Globus pallidus (tissue), 1 donor: Measurements from ENCODE around the gene NFAM1.
A peak's percentile ranks its signal among the peaks of the same experiment; 100 is the strongest.

Experiments
- DNase-seq: peaks from one replicate; pipeline ENCODE4 v3.0.0-alpha.2; 2015; ENCODE audit warnings: low spot score

Gene NFAM1

DNA sequence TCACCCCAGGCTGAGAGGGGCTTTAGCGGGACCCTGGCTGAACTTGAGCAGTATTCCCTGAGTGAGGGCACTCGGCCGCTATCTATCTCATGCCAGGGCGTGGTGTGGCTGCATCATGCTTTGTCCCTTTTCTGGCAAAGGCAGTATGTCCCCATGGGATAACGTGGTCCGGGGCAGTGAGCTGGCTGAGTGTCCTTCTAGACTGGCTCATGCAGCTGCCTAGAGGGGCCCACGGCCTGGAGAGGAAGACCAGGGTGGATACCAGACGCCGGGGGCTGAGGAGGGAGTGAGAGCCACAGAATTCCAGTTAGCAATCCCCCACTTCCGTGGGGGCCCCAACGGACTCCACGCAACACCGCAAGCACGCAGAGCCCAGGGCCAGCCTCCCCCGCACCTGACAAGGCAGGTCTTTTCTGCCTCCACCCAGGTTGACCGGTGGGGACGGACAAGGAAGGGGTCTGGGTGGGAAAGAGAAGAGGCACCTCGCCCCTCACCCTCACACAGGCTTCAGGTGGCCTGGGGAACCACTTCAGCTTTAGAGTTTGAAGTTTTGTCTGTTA lies 15.5 kb downstream of the NFAM1 start:
- DNase-seq: no peak

GRCh38 chr22:42414565-42415303 lies 17.5 kb downstream of the NFAM1 start:
- DNase-seq: no peak

GRCh38 chr22:42414021-42414420 lies 18.2 kb downstream of the NFAM1 start:
- DNase-seq: no peak

GRCh38 chr22:42412744-42413333 lies 19.4 kb downstream of the NFAM1 start:
- no peak for DNase-seq

GRCh38 chr22:42410708-42411107 lies 21.5 kb downstream of the NFAM1 start:
- no peak for DNase-seq

- no peak for DNase-seq
Measured at GRCh38 chr22:42408810-42409529, 23.2 kb downstream of the NFAM1 start.

DNA sequence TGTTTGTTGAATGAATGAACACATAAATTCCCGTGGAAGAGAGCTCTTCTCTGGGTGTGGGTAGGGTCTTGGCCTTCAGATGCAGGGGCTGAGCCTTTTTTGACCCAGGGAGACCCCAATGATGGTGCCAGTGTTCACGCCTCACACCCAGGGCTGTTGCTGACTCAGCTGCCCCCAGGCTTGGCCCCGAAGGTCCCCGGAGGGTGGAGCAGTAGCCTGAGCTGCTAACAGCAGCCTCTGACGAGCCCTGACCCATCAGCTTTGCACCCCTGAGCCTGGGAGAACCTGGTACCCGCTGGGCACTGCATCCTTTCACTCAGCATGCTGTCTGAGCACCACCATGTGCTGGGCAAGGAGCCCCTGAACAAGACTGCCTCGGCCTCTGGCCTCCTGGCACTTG lies 23.9 kb downstream of the NFAM1 start:
- no peak for DNase-seq

- no peak for DNase-seq
Measured at GRCh38 chr22:42404266-42404665, 27.9 kb downstream of the NFAM1 start.

DNA sequence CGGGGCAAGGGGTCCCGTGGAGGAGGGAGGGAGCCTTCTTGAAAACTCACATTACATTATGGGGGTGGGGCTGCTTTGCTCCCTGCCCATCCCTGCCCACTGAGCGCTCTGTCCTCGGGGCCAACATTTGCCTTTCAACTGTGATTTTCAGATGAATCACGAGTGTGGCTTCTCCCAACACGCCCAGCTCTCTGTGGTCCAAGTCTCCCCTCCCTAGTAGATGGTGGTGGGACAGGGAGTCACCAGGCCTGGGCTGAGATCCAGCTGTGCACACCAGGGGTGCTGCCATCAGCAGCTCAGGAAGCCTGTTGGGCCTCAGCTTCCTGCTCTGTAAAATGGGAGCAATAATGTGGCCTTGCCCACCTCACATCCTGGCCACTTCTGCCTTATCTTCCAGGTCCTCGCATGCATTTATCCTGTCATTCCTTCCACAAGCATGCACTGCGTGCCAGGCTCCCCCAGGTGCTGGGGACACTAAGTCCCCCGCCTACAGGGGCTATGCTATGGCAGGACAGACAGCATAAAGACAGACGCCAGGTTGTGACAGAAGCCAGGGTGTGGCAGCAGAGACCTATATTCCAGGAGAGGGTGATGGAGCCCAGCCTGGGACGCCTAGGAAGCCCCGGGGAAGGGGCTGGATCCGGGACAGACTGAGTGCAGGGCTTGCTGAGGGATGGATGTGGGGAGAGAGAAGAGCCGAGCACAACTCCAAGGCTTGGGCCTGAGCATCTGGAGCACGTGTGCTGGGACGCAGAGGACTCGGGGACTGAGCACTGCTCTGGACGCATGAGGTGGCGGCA lies 30.5 kb downstream of the NFAM1 start:
- no peak for DNase-seq

- DNase-seq: no peak
Measured at GRCh38 chr22:42400811-42401534, 31.2 kb downstream of the NFAM1 start.

DNA sequence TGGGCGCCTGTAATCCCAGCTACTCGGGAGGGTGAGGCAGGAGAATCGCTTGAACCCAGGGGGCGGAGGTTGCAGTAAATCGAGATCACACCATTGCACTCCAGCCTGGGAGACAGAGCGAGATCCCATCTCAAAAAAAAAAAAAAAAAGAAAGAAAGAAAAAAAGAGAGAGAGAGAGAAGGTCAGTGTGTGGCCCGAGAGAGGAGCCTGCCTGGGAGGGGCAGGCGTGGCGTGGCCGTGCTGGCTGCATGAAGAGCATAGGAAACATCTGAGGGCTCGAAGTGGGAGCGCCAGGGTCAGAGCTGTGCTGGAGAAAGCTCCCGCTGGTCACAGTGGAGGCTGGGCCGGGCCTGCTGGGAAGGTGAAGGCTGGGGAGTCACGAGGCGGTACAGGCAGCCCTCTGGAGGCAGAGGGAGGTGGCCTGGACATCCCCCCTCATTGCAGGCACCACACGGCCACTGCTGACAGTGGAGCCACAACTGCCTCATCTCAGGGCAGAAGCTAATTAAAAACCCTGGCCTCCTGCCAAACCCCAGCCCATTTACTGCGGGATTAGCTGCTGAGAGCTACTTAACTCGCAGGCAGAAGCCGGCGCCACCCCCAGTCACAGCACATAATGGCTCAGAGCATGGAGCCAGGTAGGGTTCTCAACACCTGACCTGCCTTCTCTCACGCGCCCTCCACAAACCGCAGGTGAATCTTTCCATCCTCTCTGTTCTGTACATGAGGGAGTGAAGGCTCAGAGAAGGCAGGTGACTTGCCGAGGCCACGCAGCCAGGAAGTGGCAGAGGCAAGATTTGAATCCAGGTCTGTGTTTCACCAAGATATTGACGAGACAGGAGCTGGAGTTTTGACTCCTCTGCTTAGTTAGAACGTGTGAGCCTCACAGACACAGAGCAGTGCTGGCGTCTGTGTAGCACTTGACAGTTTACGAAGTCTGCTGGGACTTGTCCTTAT lies 32.6 kb downstream of the NFAM1 start:
- peak; percentile 24 for DNase-seq

- DNase-seq: peak; percentile 31
Measured at GRCh38 chr22:42397332-42398249, 34.6 kb downstream of the NFAM1 start.

DNA sequence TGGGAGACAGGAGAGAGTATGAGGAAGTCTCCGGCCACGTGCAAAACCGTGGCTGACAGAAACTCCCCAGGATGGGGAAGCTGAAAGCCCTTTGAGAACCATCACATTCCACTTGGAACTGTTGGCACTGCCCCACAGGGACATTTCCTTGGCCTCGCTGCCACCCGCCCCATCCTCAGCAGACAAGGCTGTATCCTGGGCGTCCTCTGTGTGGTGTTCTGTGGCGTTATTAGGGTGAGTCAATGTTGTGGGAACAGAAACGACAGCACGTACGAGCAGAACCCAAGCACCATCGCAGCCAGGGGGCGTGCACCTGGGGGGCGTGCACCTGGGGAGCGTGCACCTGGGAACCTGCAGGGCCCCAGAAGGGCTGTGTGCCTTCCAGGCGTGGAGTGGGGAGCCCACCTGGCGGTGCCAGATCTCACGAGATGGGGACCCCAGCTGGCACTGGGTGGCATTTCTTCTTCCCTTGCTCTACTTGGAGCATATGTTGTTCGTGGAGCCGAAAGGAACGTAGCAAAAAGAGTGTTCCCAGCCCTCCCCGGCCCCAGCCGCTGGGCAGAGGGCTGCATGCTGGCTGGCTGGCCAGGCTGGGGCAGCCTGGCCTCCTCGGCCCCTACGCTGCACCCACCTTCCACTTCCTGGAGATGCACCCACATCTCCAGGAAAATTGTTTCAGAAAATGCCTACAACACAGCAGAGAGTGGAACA lies 35.4 kb downstream of the NFAM1 start:
- DNase-seq: no peak

- DNase-seq: no peak
Measured at GRCh38 chr22:42389143-42389542, 43.1 kb downstream of the NFAM1 start.

GRCh38 chr22:42388130-42388797 lies 43.9 kb downstream of the NFAM1 start:
- DNase-seq: no peak

DNA sequence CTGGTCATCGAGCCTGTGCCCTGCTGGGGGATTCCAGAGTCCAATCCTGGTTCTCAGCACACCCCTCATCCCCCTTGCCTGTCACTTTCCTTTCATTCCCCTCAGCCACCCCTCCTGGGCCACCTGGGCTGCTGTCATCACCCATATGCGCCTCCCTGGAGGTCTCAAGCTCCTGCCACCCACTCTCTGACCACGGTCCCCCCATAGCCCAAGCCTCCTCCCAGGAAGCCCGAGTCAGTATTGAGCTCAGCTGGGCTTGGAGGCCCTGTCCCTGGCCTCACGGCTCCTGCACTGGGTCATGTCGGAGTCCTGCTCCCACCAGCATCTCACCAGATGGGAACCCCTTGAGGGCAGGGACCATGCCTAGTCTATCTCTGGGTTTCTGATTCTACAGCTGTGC lies 44.6 kb downstream of the NFAM1 start:
- DNase-seq: no peak

- DNase-seq: peak; percentile 60
Measured at GRCh38 chr22:42385696-42386095, 46.5 kb downstream of the NFAM1 start.

DNA sequence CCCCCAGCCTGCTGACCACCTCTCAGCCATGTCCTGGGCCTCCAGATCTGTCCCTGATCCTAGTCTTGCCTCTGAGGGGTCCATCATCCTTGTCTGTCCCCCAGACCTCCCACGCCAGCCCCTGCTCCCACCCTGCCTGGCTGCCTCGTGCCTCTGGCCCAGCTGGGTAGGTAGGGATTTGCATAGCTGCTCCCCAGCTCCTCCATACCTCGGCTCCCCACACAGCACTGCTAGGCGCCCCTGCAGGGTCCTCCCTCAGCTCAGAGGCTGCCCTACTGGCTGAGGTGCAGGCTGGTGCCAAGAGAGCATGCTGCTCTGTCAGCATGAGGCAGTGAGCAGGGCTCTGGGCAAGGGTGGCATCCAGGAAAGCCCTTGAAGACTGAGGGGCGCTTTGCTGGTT lies 47.7 kb downstream of the NFAM1 start:
- no peak for DNase-seq
